Measurements from ENCODE around the gene RESP18. TPM values are rescaled to one million over a fixed set of nuclear protein-coding genes. Genes with fewer than 3 reads are reported as not detected.
A peak's percentile ranks its signal among the peaks of the same experiment; 100 is the strongest.

Gene RESP18
- total RNA-seq, result not detected
- polyA plus RNA-seq, result not detected
- long read RNA-seq, donor 1, result 0 reads
- long read RNA-seq, donor 2, result 0 reads
- long read RNA-seq, donor 3, result 0 reads
- long read RNA-seq, donor 4, result 0 reads

- 4% methylated on average over 24 of the region's 24 CpGs for WGBS
- no peak within 1 kb of the TSS for H3K4me3 ChIP-seq (ENCODE audit: low read length)
- H3K27ac ChIP-seq (ENCODE audit: low read length), result no peak within 1 kb of the TSS
- intact Hi-C loops (cut with DNase I), result no loop called here
- ATAC-seq (no peak), DNase-seq (peak in 1 of 3 donors; percentile 30)
- no peaks in the 10 kb centered on the region for H3K4me1 ChIP-seq (ENCODE audit: control insufficient read depth, insufficient read depth, low read length)
- H3K9me3 ChIP-seq (ENCODE audit: control insufficient read depth, low read length), result no peaks in the 10 kb centered on the region
- H3K27me3 ChIP-seq (ENCODE audit: control insufficient read depth, insufficient read depth), result peaks cover 10% of the 10 kb centered on the region
Observed at GRCh38 chr2:219332542-219332941, at the start of gene RESP18. TSS of gene RESP18 (minus strand) at chr2:219332744.

- Histone ChIP-seq H3K27me3 (ENCODE audit: control insufficient read depth, insufficient read depth) (no peaks in the 10 kb centered on the region), H3K4me3 (ENCODE audit: low read length) (no peak overlapping the region), H3K27ac (ENCODE audit: low read length) (no peak overlapping the region), H3K4me1 (ENCODE audit: control insufficient read depth, insufficient read depth, low read length) (peaks cover under 1% of the 10 kb centered on the region), H3K9me3 (ENCODE audit: control insufficient read depth, low read length) (no peaks in the 10 kb centered on the region)
- ATAC-seq, result no peak
- DNase-seq, result no peak
- intact Hi-C loops (cut with DNase I), result no loop called here
- 77% methylated on average over 9 of the region's 9 CpGs for WGBS
Observed at GRCh38 chr2:219381448-219381847, 48.9 kb upstream of the RESP18 start.

DNA sequence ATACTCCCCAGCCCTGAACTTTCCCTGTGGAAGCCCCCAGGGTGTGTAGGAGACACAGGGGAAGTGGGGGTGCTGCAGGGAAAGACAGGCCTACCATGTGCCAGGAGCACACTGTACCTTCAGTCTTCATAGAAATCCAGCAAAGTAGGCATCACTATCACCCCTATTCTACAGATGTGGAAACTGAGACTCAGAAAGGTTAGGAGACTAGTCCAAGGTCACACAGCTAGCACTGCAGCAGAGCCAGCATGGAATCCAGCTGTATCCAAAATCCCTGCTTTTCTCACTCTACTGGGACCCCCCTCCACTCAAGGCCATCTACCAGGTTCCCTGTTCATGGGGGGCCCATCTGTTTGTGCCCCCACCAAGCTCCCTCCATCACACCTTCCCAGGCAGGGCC, 48.4 kb upstream of the RESP18 start:
- intact Hi-C loops (cut with DNase I), result no loop called here
- H3K4me3 ChIP-seq (ENCODE audit: low read length), result no peak overlapping the region
- no peaks in the 10 kb centered on the region for H3K9me3 ChIP-seq (ENCODE audit: control insufficient read depth, low read length)
- no peak for DNase-seq
- no peaks in the 10 kb centered on the region for H3K4me1 ChIP-seq (ENCODE audit: control insufficient read depth, insufficient read depth, low read length)
- H3K27me3 ChIP-seq (ENCODE audit: control insufficient read depth, insufficient read depth), result no peaks in the 10 kb centered on the region
- no peak for ATAC-seq
- no peak overlapping the region for H3K27ac ChIP-seq (ENCODE audit: low read length)

GRCh38 chr2:219378163-219378851, 45.8 kb upstream of the RESP18 start:
- 87% methylated on average over 13 of the region's 13 CpGs for WGBS
- H3K27ac ChIP-seq (ENCODE audit: low read length), result no peak overlapping the region
- ATAC-seq, result peak in 1 of 2 donors; percentile 9

GRCh38 chr2:219369447-219369861, 36.9 kb upstream of the RESP18 start:
- H3K27ac ChIP-seq (ENCODE audit: low read length), result peak overlapping the region; percentile 80
- intact Hi-C loops (cut with DNase I), result no loop called here

More at GRCh38 chr2:219378163-219378851, 45.8 kb upstream of the RESP18 start:
- no peak overlapping the region for H3K4me3 ChIP-seq (ENCODE audit: low read length)
- DNase-seq, result no peak
- H3K4me1 ChIP-seq (ENCODE audit: control insufficient read depth, insufficient read depth, low read length), result no peaks in the 10 kb centered on the region
- intact Hi-C loops (cut with DNase I), result no loop called here
- no peaks in the 10 kb centered on the region for H3K27me3 ChIP-seq (ENCODE audit: control insufficient read depth, insufficient read depth)
- H3K9me3 ChIP-seq (ENCODE audit: control insufficient read depth, low read length), result no peaks in the 10 kb centered on the region

DNA sequence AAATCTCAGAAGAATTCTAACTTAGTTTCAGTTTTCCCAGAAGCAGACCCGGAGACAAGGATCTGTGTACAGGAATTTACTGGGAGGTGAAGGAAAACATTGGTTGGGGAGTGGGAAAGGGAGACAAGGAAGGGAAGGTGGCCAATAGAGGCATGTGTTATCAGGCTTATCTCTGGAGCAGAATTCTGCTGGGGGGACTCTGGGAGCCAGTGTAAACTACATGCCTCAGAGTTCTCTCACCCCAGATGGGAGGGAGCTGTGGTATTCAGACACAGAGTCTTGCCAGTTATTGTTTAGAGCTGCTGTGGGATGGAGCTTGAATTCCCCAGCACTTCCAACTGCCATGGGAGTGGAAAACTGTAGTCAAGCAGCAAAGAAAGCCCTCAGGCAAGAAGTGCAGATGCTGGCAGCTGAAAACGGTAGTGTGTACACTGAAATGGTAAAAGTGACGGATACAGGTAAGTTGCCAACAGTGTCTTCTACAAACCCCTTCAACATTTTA, 36.2 kb upstream of the RESP18 start:
- DNase-seq (peak in 2 of 3 donors; percentile 23 to 58), ATAC-seq (peak; percentile 96 to 97)
- H3K27me3 ChIP-seq (ENCODE audit: control insufficient read depth, insufficient read depth), result no peaks in the 10 kb centered on the region
- H3K9me3 ChIP-seq (ENCODE audit: control insufficient read depth, low read length), result no peaks in the 10 kb centered on the region
- WGBS, result 24% methylated on average over 3 of the region's 3 CpGs
- intact Hi-C loops (cut with DNase I), result no loop called here
- peaks cover 5% of the 10 kb centered on the region for H3K4me1 ChIP-seq (ENCODE audit: control insufficient read depth, insufficient read depth, low read length)
- no peak overlapping the region for H3K4me3 ChIP-seq (ENCODE audit: low read length)
- H3K27ac ChIP-seq (ENCODE audit: low read length), result peak overlapping the region; percentile 80

More at GRCh38 chr2:219369447-219369861, 36.9 kb upstream of the RESP18 start:
- 17% methylated on average over 2 of the region's 2 CpGs for WGBS
- DNase-seq, result peak; percentile 62 to 87 (median 78)
- ATAC-seq, result peak; percentile 74 to 77
- Histone ChIP-seq H3K27me3 (ENCODE audit: control insufficient read depth, insufficient read depth) (no peaks in the 10 kb centered on the region), H3K4me3 (ENCODE audit: low read length) (no peak overlapping the region), H3K9me3 (ENCODE audit: control insufficient read depth, low read length) (no peaks in the 10 kb centered on the region), H3K4me1 (ENCODE audit: control insufficient read depth, insufficient read depth, low read length) (peaks cover 5% of the 10 kb centered on the region)

DNA sequence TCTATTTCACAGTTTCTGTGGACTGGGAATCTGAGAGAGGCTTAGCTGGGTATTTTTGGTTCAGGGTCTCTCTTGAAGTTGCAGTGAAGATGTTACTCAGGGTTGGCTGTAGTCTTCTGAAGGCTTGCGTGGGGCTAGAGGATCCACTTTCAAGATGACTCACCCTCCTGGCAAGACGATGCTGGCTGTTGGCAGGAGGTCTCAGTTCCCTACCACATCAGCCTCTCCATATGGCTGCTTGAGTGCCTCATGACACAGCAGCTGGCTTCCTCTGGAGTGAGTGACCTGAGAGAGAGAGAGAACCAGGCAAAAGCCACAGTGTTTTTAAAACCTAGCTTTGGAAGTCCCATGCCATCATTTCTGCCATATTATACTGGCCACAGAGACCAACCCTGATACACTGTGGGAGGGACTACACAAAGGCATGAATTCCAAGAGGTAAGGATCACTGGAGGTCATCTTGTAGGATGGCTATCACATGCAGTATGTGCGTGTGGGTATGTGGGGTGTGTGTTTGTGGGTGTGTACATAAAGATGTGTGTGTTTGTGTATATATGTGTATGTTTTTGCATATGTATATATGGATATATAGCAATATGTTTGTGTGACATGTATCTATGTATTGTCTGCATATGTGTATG, 30.1 kb upstream of the RESP18 start:
- H3K9me3 ChIP-seq (ENCODE audit: control insufficient read depth, low read length), result no peaks in the 10 kb centered on the region
- peaks cover 3% of the 10 kb centered on the region for H3K4me1 ChIP-seq (ENCODE audit: control insufficient read depth, insufficient read depth, low read length)
- DNase-seq (peak; percentile 50 to 70 (median 69)), ATAC-seq (peak; percentile 65 to 68)
- WGBS, result 35% methylated on average over 3 of the region's 3 CpGs
- no peaks in the 10 kb centered on the region for H3K27me3 ChIP-seq (ENCODE audit: control insufficient read depth, insufficient read depth)
- H3K4me3 ChIP-seq (ENCODE audit: low read length), result no peak overlapping the region
- no peak overlapping the region for H3K27ac ChIP-seq (ENCODE audit: low read length)
- intact Hi-C loops (cut with DNase I), result no loop called here

DNA sequence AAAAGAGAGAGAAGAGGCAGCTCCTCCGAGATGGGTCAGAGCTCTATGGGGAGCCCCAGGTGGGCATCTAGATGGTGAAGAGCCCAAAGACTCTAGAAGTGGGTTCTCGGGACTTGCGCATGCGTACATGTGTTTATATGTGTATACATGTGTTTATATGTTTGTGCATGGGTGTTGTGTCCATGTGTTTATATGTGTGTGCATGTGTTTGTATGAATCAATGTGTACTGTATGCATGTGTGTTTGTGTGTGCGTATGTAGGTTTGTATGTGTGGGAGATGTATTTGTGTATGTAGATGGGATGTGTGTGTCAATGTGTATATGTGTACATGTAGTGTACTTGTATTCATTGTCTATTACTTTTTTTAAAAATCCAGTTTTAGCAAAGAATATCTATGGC, 29.5 kb upstream of the RESP18 start:
- 94% methylated on average over 5 of the region's 5 CpGs for WGBS
- intact Hi-C loops (cut with DNase I), result no loop called here

DNA sequence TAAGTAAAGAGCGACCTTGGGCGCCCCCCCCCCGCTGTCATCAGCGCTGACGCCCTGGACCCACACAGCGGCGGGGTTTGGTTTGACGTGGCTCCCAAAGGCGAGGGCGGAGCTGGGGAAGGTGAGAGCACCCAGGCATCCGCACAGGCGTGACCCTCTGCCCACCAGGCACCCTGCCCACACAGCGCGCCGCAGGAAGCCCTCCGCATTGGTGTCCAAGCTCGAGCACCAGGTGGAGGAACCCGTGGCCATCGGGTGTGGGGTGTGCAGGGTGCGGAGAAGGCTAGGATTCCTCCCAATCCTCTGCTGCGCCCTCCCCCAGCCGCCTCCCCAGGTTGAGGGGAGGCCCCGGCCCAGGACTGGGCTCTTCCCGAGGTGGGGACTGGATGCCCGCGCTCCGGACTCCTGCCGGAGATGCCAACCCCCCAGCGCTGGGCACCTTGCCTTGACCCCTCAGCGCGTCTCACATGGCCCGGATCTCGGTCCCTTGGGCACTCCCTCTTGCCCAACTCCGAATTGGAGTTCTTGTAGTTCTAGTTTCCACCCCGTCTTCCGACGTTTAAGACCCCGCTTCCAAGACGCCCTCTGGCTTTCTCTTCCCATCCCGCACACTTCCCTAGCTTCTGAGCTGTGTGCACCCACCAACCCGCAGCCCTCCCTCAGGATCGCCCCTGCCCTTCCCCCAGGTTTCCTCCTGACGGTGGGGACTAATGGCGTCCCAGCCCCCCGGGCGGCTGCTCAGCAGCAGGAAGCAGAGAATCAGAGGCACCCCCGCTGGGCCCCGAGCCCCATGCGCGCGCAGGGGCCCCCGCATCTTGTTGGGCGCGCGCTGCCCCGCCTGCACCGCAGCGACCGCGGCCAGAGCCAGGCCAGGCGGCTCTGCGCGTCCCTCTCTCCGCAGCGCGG, 25.9 kb upstream of the RESP18 start:
- Histone ChIP-seq H3K4me3 (ENCODE audit: low read length) (peak overlapping the region; percentile 1), H3K4me1 (ENCODE audit: control insufficient read depth, insufficient read depth, low read length) (peaks cover 3% of the 10 kb centered on the region), H3K27ac (ENCODE audit: low read length) (no peak overlapping the region), H3K27me3 (ENCODE audit: control insufficient read depth, insufficient read depth) (no peaks in the 10 kb centered on the region), H3K9me3 (ENCODE audit: control insufficient read depth, low read length) (no peaks in the 10 kb centered on the region)
- WGBS, result 2% methylated on average over 66 of the region's 66 CpGs
- ATAC-seq (peak; percentile 32 to 33), DNase-seq (peak in 2 of 3 donors; percentile 52 to 60)
- intact Hi-C loops (cut with DNase I), result no loop called here

More for the DNA sequence above, 29.5 kb upstream of the RESP18 start:
- H3K4me3 ChIP-seq (ENCODE audit: low read length), result no peak overlapping the region
- DNase-seq (no peak), ATAC-seq (no peak)
- H3K4me1 ChIP-seq (ENCODE audit: control insufficient read depth, insufficient read depth, low read length), result peaks cover 3% of the 10 kb centered on the region
- H3K9me3 ChIP-seq (ENCODE audit: control insufficient read depth, low read length), result no peaks in the 10 kb centered on the region
- no peak overlapping the region for H3K27ac ChIP-seq (ENCODE audit: low read length)
- H3K27me3 ChIP-seq (ENCODE audit: control insufficient read depth, insufficient read depth), result no peaks in the 10 kb centered on the region

DNA sequence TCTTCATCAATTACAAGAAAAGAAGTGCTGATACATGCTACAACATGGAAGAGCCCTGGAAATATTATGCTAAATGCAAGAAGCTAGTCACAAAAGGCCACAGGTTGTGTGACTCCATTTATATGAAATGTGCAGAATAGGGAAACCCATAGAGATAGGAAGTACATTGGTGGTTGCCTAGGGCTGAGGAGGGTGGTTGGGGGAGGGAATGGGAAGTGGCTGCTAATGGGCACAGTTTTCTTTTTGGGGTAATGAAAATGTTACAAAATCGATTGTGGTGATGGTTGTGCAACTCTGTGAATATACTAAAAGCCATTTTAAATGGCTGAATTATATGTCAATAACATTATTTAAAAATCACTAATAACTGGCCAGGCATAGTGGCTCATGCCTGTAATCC, 24.3 kb upstream of the RESP18 start:
- WGBS, result 56% methylated on average over 1 of the region's 1 CpG
- Histone ChIP-seq H3K27me3 (ENCODE audit: control insufficient read depth, insufficient read depth) (no peaks in the 10 kb centered on the region), H3K4me1 (ENCODE audit: control insufficient read depth, insufficient read depth, low read length) (peaks cover 3% of the 10 kb centered on the region), H3K9me3 (ENCODE audit: control insufficient read depth, low read length) (no peaks in the 10 kb centered on the region), H3K4me3 (ENCODE audit: low read length) (no peak overlapping the region), H3K27ac (ENCODE audit: low read length) (no peak overlapping the region)
- DNase-seq, result no peak
- no peak for ATAC-seq
- intact Hi-C loops (cut with DNase I), result no loop called here

All from right cardiac atrium (tissue), 5 donors.